Lung (tissue), 12 donors: Measurements from ENCODE around the gene ZNF287. TPM values are rescaled to one million over a fixed set of nuclear protein-coding genes. Genes with fewer than 3 reads are reported as not detected.
"Not testable (repeated sequence)": the region's sequence is repeated elsewhere in the genome, so short reads cannot be mapped to it uniquely, and the experiment has no call there.

ENCODE experiments used
- ATAC-seq: fragments of 200-7000 bp; cut with Tn5 transposase; one replicate; pipeline ENCODE4 v1.9.1; 2020; ENCODE audit warnings: moderate number of reproducible peaks; ENCODE audit not compliant: insufficient read depth, low FRiP score
- DNase-seq, 3 donors: peaks; one replicate each; pipeline ENCODE4 v3.0.0-alpha.2; 2013 to 2017
- H3K27ac ChIP-seq, 2 donors: one replicate each; pipeline ENCODE4 v1.5.1; 2013; ENCODE audit warnings: mild to moderate bottlenecking in 2 of 2, moderate library complexity in 2 of 2, control low read depth in 1 of 2, inconsistent platforms in 1 of 2, low read depth in 1 of 2, low read length in 1 of 2
- H3K27me3 ChIP-seq, 3 donors: one replicate each; pipeline ENCODE4 v1.5.1; 2013; ENCODE audit warnings: low read length in 2 of 3; ENCODE audit not compliant: control insufficient read depth in 3 of 3, insufficient read depth in 3 of 3
- H3K36me3 ChIP-seq, 4 donors: one replicate each; pipeline ENCODE4 v1.5.1; 2013; ENCODE audit warnings: low read length in 4 of 4, mild to moderate bottlenecking in 1 of 4, moderate library complexity in 1 of 4; ENCODE audit not compliant: control insufficient read depth in 4 of 4, insufficient read depth in 4 of 4
- H3K4me1 ChIP-seq, 5 donors: one replicate each; pipeline ENCODE4 v1.5.1; 2013; ENCODE audit warnings: low read length in 5 of 5, mild to moderate bottlenecking in 2 of 5, moderate library complexity in 1 of 5; ENCODE audit not compliant: control insufficient read depth in 5 of 5, insufficient read depth in 5 of 5
- H3K4me3 ChIP-seq: one replicate; pipeline ENCODE4 v1.5.1; 2013; ENCODE audit warnings: mild to moderate bottlenecking, control low read depth, moderate library complexity
- H3K9ac ChIP-seq, 2 donors: one replicate each; pipeline ENCODE4 v1.5.1; 2013; ENCODE audit warnings: low read length in 2 of 2, control low read depth in 1 of 2; ENCODE audit not compliant: insufficient read depth in 1 of 2
- H3K9me3 ChIP-seq, 4 donors: one replicate each; pipeline ENCODE4 v1.5.1; 2013; ENCODE audit warnings: low read length in 3 of 4, mild to moderate bottlenecking in 1 of 4, moderate library complexity in 1 of 4; ENCODE audit not compliant: control insufficient read depth in 4 of 4, insufficient read depth in 3 of 4
- CTCF ChIP-seq: IDR thresholded peaks from 2 replicates; pipeline ENCODE4 v1.5.1; 2012; ENCODE audit warnings: mild to moderate bottlenecking; ENCODE audit errors: control extremely low read depth, extremely low read depth
- WGBS, 2 donors: extraction: QIAGEN DNeasy Blood & Tissue Kit; methylation state at CpG; one replicate each; pipeline ENCODE4 v1.1.7; 2013; 5-methylcytosine and 5-hydroxymethylcytosine counted together
- polyA plus RNA-seq, 2 donors: library from polyadenylated mRNA; stranded (reverse); fragments of 200-250 nt; gene quantifications; one replicate each; pipeline ENCODE4 v1.2.1, GENCODE V29; 2013
- total RNA-seq, 2 donors: library from RNA; depleted of rRNA in 1 of 2; stranded (reverse); fragments of >200 nt in 1 of 2; gene quantifications; one replicate each; pipeline ENCODE4 v1.2.1, GENCODE V29; 2014 to 2021
- donor health status: control.
- donor health status: control.
- donor health status: Bipolar disorder and iron deficiency.
- donor health status: healthy.
- donor health status: DM: yes; HTN: yes; CAD: no.

Gene ZNF287
- total and polyA plus RNA-seq, 4 donors, result 2.7 to 6.6 (median 5.0) TPM

- no peaks in the 10 kb centered on the region for H3K36me3 ChIP-seq
- DNase-seq, result no peak
- H3K4me3 ChIP-seq, result no peak overlapping the region
- no peak for ATAC-seq
- H3K27ac ChIP-seq, result no peak overlapping the region
- no peaks in the 10 kb centered on the region for H3K27me3 ChIP-seq
- H3K9me3 ChIP-seq, result peaks cover 0 to 2% (median 0%) of the 10 kb centered on the region in 4 donors
- TF ChIP-seq CTCF, result no peak
- H3K4me1 ChIP-seq, result no peaks in the 10 kb centered on the region
- no peak overlapping the region for H3K9ac ChIP-seq
- WGBS, 2 donors, result 77 to 80% methylated on average over 4 of the region's 4 CpGs
These were observed 41.7 kb downstream of the ZNF287 start for GRCh38 chr17:16527298-16527697.

GRCh38 chr17:16525556-16525955, 43.4 kb downstream of the ZNF287 start:
- not testable (repeated sequence) for H3K9me3 ChIP-seq, H3K9ac ChIP-seq, H3K4me1 ChIP-seq, H3K27ac ChIP-seq, H3K36me3 ChIP-seq, DNase-seq, H3K4me3 ChIP-seq, ATAC-seq, H3K27me3 ChIP-seq
- 95% methylated on average over 6 of the region's 6 CpGs for WGBS, 2 donors

- H3K9ac ChIP-seq, result no peak overlapping the region
- peaks cover 0 to 4% (median 3%) of the 10 kb centered on the region in 5 donors for H3K4me1 ChIP-seq
- H3K36me3 ChIP-seq, result no peaks in the 10 kb centered on the region
- DNase-seq, result peak; percentile 87 to 95 (median 92)
- H3K27me3 ChIP-seq, result peaks cover 0 to 7% (median 2%) of the 10 kb centered on the region in 3 donors
- peak; percentile 94 for ATAC-seq
- H3K9me3 ChIP-seq, result no peaks in the 10 kb centered on the region
- 34 to 37% methylated on average over 7 of the region's 7 CpGs for WGBS, 2 donors
- H3K4me3 ChIP-seq, result no peak overlapping the region
- TF ChIP-seq CTCF, result peak; percentile 97
- H3K27ac ChIP-seq, result no peak overlapping the region
These were observed 47.8 kb downstream of the ZNF287 start for GRCh38 chr17:16521070-16521727.

GRCh38 chr17:16519021-16519420, 50.0 kb downstream of the ZNF287 start:
- TF ChIP-seq CTCF, result no peak
- no peak for ATAC-seq
- Histone ChIP-seq H3K9ac (no peak overlapping the region), H3K27me3 (peaks cover 0 to 7% (median 2%) of the 10 kb centered on the region in 3 donors), H3K4me3 (no peak overlapping the region), H3K9me3 (no peaks in the 10 kb centered on the region), H3K27ac (no peak overlapping the region), H3K4me1 (peaks cover 0 to 5% (median 3%) of the 10 kb centered on the region in 5 donors), H3K36me3 (no peaks in the 10 kb centered on the region)
- DNase-seq, result no peak
